ENCODE data around the gene RHOBTB1.

- TF ChIP-seq, protein P1, sequence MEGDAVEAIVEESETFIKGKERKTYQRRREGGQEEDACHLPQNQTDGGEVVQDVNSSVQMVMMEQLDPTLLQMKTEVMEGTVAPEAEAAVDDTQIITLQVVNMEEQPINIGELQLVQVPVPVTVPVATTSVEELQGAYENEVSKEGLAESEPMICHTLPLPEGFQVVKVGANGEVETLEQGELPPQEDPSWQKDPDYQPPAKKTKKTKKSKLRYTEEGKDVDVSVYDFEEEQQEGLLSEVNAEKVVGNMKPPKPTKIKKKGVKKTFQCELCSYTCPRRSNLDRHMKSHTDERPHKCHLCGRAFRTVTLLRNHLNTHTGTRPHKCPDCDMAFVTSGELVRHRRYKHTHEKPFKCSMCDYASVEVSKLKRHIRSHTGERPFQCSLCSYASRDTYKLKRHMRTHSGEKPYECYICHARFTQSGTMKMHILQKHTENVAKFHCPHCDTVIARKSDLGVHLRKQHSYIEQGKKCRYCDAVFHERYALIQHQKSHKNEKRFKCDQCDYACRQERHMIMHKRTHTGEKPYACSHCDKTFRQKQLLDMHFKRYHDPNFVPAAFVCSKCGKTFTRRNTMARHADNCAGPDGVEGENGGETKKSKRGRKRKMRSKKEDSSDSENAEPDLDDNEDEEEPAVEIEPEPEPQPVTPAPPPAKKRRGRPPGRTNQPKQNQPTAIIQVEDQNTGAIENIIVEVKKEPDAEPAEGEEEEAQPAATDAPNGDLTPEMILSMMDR (IDR thresholded peaks at IDR 0.05) = no peak
- TF ChIP-seq, protein P2, sequence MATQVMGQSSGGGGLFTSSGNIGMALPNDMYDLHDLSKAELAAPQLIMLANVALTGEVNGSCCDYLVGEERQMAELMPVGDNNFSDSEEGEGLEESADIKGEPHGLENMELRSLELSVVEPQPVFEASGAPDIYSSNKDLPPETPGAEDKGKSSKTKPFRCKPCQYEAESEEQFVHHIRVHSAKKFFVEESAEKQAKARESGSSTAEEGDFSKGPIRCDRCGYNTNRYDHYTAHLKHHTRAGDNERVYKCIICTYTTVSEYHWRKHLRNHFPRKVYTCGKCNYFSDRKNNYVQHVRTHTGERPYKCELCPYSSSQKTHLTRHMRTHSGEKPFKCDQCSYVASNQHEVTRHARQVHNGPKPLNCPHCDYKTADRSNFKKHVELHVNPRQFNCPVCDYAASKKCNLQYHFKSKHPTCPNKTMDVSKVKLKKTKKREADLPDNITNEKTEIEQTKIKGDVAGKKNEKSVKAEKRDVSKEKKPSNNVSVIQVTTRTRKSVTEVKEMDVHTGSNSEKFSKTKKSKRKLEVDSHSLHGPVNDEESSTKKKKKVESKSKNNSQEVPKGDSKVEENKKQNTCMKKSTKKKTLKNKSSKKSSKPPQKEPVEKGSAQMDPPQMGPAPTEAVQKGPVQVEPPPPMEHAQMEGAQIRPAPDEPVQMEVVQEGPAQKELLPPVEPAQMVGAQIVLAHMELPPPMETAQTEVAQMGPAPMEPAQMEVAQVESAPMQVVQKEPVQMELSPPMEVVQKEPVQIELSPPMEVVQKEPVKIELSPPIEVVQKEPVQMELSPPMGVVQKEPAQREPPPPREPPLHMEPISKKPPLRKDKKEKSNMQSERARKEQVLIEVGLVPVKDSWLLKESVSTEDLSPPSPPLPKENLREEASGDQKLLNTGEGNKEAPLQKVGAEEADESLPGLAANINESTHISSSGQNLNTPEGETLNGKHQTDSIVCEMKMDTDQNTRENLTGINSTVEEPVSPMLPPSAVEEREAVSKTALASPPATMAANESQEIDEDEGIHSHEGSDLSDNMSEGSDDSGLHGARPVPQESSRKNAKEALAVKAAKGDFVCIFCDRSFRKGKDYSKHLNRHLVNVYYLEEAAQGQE (IDR thresholded peaks at IDR 0.05; ENCODE audit: insufficient read depth in 1 of 2, low read depth in 2 of 2, low read length in 1 of 2) = no peak
- TF ChIP-seq TCF7L2 (IDR thresholded peaks at IDR 0.05; ENCODE audit: low read depth, low read length) = no peak
- no peak for TF ChIP-seq POLR2AphosphoS5 (IDR thresholded peaks at IDR 0.05; ENCODE audit: low read depth, low read length)
Observed at GRCh38 chr10:60842694-60843093, 101.3 kb downstream of the RHOBTB1 start.

All from Panc1 (cell line).